Endothelial cell (in vitro differentiated cells): Measurements from ENCODE around the gene N4BP2. TPM values are rescaled to one million over a fixed set of nuclear protein-coding genes. Genes with fewer than 3 reads are reported as not detected.
"Not testable (repeated sequence)": the region's sequence is repeated elsewhere in the genome, so short reads cannot be mapped to it uniquely, and the experiment has no call there.

Source experiments
- DNase-seq: peaks from one replicate; pipeline ENCODE4 v3.0.0; 2021; ENCODE audit warnings: low spot score
- H3K27ac Mint-ChIP-seq: one replicate; pipeline ENCODE4 v1.8.0; 2021; ENCODE audit warnings: mixed read lengths, inconsistent platforms; ENCODE audit not compliant: unreplicated experiment
- H3K27me3 Mint-ChIP-seq: one replicate; pipeline ENCODE4 v1.8.0; 2021; ENCODE audit warnings: mild to moderate bottlenecking, moderate library complexity, mixed read lengths, inconsistent platforms; ENCODE audit not compliant: unreplicated experiment
- H3K36me3 Mint-ChIP-seq: one replicate; pipeline ENCODE4 v1.8.0; 2021; ENCODE audit warnings: mild to moderate bottlenecking, low read depth, mixed read lengths, inconsistent platforms; ENCODE audit not compliant: unreplicated experiment
- H3K4me1 Mint-ChIP-seq: one replicate; pipeline ENCODE4 v1.8.0; 2021; ENCODE audit warnings: mild to moderate bottlenecking, mixed read lengths, inconsistent platforms; ENCODE audit not compliant: unreplicated experiment
- H3K4me3 Mint-ChIP-seq: one replicate; pipeline ENCODE4 v1.8.0; 2021; ENCODE audit warnings: mild to moderate bottlenecking, mixed read lengths, inconsistent platforms; ENCODE audit not compliant: unreplicated experiment
- H3K9me3 Mint-ChIP-seq: one replicate; pipeline ENCODE4 v1.8.0; 2021; ENCODE audit warnings: mixed read lengths, inconsistent platforms; ENCODE audit not compliant: unreplicated experiment
- total RNA-seq: library from RNA; stranded (reverse); fragmentation: NEBNext Ultra II Directional; extraction: Animal tissue kit (Norgen Biotek cat#: 25700); gene quantifications from one replicate; pipeline ENCODE4 v1.2.1, GENCODE V29; 2021; ENCODE audit not compliant: unreplicated experiment
- TF ChIP-seq, protein P1 (sequence below): fragments of 200-600 bp; sonication (generic); IDR thresholded peaks from one replicate; pipeline ENCODE4 v1.5.0; 2021; ENCODE audit warnings: antibody characterized with exemption; ENCODE audit not compliant: unreplicated experiment

The N4BP2 gene
- total RNA-seq, 1 donor from 2014 or later, result 24.9 TPM

DNA sequence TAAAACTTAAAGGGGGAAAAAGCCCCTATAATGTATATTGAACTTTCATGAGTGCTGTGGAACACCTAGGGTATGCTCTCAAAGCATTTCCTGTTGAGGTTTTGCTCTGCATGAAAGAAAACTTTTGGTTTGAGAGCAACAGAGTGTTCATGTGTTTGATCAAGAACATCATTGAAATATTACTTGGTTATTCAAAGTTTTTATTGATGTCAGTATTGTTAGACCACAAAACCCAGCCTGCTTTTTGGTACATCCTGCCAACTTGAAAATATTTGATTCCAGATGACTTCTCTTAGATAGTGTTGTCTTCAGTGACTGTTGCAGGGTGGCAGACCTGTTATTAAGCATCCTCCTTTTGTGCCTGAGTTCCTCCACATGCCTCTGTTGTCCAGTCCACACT lies 68.0 kb downstream of the N4BP2 start:
- no peak for DNase-seq
- Mint-ChIP-seq H3K27me3 (peaks cover 1% of the 10 kb centered on the region), H3K4me1 (peaks cover 7% of the 10 kb centered on the region), H3K27ac (no peak overlapping the region), H3K36me3 (no peaks in the 10 kb centered on the region), H3K9me3 (no peaks in the 10 kb centered on the region), H3K4me3 (no peak overlapping the region)
- TF ChIP-seq, protein P1, sequence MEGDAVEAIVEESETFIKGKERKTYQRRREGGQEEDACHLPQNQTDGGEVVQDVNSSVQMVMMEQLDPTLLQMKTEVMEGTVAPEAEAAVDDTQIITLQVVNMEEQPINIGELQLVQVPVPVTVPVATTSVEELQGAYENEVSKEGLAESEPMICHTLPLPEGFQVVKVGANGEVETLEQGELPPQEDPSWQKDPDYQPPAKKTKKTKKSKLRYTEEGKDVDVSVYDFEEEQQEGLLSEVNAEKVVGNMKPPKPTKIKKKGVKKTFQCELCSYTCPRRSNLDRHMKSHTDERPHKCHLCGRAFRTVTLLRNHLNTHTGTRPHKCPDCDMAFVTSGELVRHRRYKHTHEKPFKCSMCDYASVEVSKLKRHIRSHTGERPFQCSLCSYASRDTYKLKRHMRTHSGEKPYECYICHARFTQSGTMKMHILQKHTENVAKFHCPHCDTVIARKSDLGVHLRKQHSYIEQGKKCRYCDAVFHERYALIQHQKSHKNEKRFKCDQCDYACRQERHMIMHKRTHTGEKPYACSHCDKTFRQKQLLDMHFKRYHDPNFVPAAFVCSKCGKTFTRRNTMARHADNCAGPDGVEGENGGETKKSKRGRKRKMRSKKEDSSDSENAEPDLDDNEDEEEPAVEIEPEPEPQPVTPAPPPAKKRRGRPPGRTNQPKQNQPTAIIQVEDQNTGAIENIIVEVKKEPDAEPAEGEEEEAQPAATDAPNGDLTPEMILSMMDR, result no peak

DNA sequence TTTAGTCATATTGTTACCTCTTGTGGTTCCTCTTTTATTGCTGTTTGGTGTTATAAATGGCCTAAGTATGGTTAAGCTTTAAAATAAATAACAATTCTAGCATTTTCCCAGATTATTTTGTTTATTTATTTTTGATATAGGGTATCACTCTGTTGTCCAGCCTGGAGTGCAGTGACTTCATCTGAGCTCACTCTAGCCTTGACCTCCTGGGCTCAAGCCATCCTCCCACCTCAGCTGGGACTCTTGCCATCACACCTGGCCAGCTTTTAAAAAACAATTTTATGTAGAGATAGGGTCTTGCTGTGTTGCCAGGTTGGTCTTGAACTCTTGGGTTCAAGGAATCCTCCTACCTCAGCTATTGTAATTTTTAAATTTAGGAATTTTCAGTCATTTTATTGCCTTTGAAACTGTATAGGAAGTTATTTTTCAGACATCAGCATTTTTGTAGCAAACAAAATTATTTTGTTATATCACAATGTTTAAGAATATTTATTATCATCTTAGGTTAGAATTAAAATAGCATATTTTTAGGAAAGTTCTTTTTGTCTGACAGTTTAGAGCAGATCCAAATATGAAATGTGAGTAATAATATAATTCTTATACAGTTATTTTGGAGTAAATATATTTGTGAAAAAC lies 73.9 kb downstream of the N4BP2 start:
- H3K4me3 Mint-ChIP-seq, result no peak overlapping the region
- H3K9me3 Mint-ChIP-seq, result no peaks in the 10 kb centered on the region

DNA sequence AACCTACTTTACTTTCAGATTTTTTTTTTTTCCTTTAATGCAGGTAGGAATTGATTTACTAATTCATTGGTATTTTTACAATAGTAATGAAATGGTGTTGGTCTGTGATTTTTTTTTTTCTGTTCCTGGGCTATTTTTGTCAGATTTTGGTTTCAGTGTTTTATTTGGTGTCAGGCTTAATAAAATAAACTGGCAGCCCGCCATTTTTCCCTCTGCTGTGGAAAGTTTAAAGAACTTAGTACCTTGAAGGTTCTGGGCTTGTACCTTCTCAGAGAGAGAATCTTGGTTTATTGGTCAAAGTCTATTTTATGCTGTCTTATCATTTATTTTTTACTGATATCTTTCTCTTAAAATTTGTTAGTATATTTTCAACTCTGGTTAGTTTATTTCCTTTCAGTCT lies 76.2 kb downstream of the N4BP2 start:
- H3K27ac Mint-ChIP-seq, result no peak overlapping the region
- no peaks in the 10 kb centered on the region for H3K27me3 Mint-ChIP-seq
- H3K36me3 Mint-ChIP-seq, result peaks cover 14% of the 10 kb centered on the region
- no peak for DNase-seq
- TF ChIP-seq, protein P1, result no peak
- H3K4me1 Mint-ChIP-seq, result no peaks in the 10 kb centered on the region
- no peaks in the 10 kb centered on the region for H3K9me3 Mint-ChIP-seq
- no peak overlapping the region for H3K4me3 Mint-ChIP-seq

More for the DNA sequence above, 73.9 kb downstream of the N4BP2 start:
- Mint-ChIP-seq H3K36me3 (peaks cover 3% of the 10 kb centered on the region), H3K27ac (no peak overlapping the region), H3K27me3 (no peaks in the 10 kb centered on the region), H3K4me1 (no peaks in the 10 kb centered on the region)
- DNase-seq, result no peak
- TF ChIP-seq, protein P1, result no peak

DNA sequence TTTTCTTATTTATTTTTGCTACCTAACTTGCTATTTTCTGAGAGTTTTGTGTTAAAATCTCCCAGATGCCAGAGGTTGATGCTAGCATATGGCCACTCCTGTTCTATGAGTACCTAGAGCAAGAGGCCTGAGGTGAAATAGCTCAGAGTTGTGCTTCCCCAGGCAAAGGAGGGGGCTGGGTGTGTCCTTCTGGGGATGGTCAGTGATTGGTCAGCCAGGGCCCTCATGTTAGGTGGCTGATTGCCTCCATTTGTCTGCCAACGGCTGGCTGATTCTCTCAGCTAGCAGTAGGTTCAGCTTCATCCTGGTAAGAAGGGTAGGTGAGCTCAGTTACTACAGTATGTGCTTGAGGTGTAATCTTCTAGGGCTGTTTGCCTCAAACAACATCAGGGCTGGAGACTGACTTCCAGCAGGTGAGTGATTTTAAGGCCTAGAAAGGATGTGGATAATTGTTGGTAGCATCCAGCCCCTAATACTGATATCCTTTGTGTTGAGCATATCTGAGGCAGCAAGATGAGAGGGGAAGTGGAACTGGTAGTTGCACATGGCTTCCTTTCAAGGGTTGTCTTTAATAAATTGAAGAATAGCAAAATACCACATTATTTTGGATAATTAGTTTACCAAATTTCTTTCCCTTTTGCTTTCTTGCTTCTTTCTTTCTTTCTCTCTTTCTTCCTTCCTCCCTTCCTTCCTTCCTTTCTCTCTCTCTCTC lies 77.7 kb downstream of the N4BP2 start:
- no peak for DNase-seq
- Mint-ChIP-seq H3K27ac (no peak overlapping the region), H3K4me1 (no peaks in the 10 kb centered on the region), H3K9me3 (no peaks in the 10 kb centered on the region), H3K4me3 (no peak overlapping the region), H3K36me3 (peaks cover 25% of the 10 kb centered on the region), H3K27me3 (no peaks in the 10 kb centered on the region)
- TF ChIP-seq, protein P1, result no peak

DNA sequence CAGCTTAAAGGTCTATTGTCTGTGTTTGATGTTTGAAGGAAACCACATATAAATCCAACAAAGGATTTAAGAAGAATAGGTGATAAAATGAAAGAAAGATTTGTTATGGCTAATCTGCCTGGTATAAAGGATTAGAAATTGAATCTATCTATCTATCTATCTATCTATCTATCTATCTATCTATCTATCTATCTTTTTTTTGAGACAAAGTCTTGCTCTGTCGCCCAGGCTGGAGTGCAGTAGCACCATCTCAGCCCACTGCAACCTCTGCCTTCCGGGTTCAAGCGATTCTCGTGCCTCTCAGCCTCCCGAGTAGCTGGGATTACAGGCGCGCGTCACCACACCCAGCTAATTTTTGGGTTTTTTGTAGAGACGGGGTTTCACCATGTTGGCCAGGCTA lies 79.6 kb downstream of the N4BP2 start:
- not testable (repeated sequence) for DNase-seq, H3K4me1 Mint-ChIP-seq, H3K27ac Mint-ChIP-seq, H3K4me3 Mint-ChIP-seq, H3K27me3 Mint-ChIP-seq, H3K9me3 Mint-ChIP-seq
- peaks cover 29% of the 10 kb centered on the region for H3K36me3 Mint-ChIP-seq
